Measurements from ENCODE around the gene TMPRSS6. TPM values are rescaled to one million over a fixed set of nuclear protein-coding genes. Genes with fewer than 3 reads are reported as not detected.

The TMPRSS6 gene
- total and polyA plus RNA-seq, 2 of the 13 experiments (the other 11 are each of a cell fraction or from before 2014, with no cell fraction given): 4.2 to 4.8 TPM

DNA sequence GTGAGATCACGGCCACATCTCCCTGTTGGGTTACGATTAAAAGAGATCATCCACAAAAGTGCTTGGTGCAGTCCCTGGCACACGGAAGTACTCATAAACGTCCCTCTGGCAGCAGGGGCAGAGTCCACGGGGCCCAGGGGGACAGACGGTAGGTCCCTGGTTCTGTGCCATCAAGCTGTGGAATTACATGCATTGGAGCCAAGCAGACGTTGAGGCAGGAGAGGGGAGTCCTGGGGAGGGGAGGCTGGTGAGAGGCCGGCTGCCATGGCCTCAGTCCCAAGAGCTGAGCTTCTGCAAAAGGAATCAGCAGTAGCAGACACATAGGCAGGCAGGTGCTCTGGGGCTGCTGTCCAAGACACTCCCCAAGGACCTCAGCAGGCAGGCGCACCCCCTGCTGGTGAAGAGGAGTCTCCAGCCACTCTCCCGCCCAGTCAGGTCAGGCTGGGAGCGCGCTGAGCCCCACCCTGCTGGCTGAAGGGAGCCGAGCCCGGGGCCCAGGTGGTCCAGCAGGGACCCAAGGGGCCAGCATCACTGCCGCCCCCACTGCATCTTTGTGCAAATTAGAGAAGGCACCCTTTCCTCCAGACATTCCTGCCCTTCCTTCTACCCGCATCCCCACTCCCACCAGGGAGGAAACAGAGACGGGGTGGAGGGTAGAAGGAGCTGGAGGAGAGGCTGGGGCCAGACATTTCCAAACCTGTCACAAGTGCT is 65.5 kb downstream of the TMPRSS6 start (continued):
- no peak for TF ChIP-seq THAP8 (CRISPR knock-in tag; IDR thresholded peaks at IDR 0.05; ENCODE audit: borderline replicate concordance)
- TF ChIP-seq CEBPB (IDR thresholded peaks at IDR 0.05; ENCODE audit: borderline replicate concordance, low read depth, low read length): no peak
- TF ChIP-seq FOXO1 (CRISPR knock-in tag; IDR thresholded peaks at IDR 0.05): no peak; the same call in 1 of the 2 replicates
- TF ChIP-seq ARID5B (CRISPR knock-in tag; IDR thresholded peaks at IDR 0.05): peak; percentile 54
- peak; percentile 65 for TF ChIP-seq IKZF5 (CRISPR knock-in tag; IDR thresholded peaks at IDR 0.05)
- TF ChIP-seq, protein P1, sequence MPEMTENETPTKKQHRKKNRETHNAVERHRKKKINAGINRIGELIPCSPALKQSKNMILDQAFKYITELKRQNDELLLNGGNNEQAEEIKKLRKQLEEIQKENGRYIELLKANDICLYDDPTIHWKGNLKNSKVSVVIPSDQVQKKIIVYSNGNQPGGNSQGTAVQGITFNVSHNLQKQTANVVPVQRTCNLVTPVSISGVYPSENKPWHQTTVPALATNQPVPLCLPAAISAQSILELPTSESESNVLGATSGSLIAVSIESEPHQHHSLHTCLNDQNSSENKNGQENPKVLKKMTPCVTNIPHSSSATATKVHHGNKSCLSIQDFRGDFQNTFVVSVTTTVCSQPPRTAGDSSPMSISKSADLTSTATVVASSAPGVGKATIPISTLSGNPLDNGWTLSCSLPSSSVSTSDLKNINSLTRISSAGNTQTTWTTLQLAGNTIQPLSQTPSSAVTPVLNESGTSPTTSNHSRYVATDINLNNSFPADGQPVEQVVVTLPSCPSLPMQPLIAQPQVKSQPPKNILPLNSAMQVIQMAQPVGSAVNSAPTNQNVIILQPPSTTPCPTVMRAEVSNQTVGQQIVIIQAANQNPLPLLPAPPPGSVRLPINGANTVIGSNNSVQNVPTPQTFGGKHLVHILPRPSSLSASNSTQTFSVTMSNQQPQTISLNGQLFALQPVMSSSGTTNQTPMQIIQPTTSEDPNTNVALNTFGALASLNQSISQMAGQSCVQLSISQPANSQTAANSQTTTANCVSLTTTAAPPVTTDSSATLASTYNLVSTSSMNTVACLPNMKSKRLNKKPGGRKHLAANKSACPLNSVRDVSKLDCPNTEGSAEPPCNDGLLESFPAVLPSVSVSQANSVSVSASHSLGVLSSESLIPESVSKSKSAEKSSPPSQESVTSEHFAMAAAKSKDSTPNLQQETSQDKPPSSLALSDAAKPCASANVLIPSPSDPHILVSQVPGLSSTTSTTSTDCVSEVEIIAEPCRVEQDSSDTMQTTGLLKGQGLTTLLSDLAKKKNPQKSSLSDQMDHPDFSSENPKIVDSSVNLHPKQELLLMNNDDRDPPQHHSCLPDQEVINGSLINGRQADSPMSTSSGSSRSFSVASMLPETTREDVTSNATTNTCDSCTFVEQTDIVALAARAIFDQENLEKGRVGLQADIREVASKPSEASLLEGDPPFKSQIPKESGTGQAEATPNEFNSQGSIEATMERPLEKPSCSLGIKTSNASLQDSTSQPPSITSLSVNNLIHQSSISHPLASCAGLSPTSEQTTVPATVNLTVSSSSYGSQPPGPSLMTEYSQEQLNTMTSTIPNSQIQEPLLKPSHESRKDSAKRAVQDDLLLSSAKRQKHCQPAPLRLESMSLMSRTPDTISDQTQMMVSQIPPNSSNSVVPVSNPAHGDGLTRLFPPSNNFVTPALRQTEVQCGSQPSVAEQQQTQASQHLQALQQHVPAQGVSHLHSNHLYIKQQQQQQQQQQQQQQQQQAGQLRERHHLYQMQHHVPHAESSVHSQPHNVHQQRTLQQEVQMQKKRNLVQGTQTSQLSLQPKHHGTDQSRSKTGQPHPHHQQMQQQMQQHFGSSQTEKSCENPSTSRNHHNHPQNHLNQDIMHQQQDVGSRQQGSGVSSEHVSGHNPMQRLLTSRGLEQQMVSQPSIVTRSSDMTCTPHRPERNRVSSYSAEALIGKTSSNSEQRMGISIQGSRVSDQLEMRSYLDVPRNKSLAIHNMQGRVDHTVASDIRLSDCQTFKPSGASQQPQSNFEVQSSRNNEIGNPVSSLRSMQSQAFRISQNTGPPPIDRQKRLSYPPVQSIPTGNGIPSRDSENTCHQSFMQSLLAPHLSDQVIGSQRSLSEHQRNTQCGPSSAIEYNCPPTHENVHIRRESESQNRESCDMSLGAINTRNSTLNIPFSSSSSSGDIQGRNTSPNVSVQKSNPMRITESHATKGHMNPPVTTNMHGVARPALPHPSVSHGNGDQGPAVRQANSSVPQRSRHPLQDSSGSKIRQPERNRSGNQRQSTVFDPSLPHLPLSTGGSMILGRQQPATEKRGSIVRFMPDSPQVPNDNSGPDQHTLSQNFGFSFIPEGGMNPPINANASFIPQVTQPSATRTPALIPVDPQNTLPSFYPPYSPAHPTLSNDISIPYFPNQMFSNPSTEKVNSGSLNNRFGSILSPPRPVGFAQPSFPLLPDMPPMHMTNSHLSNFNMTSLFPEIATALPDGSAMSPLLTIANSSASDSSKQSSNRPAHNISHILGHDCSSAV (CRISPR knock-in tag; IDR thresholded peaks at IDR 0.05; ENCODE audit: borderline replicate concordance): no peak
- no peak for TF ChIP-seq CBFB (CRISPR knock-in tag; IDR thresholded peaks at IDR 0.05)
- TF ChIP-seq ZNF446 (CRISPR knock-in tag; IDR thresholded peaks at IDR 0.05): no peak
- no peak for TF ChIP-seq E2F5 (CRISPR knock-in tag; conservative IDR thresholded peaks at IDR 0.05)
- no peak for TF ChIP-seq SKI (IDR thresholded peaks at IDR 0.05; ENCODE audit: partially characterized antibody)
- peak; percentile 39; the same call in 1 of the 2 replicates for TF ChIP-seq ZNF891 (CRISPR knock-in tag; IDR thresholded peaks at IDR 0.05)
- TF ChIP-seq, protein P2, sequence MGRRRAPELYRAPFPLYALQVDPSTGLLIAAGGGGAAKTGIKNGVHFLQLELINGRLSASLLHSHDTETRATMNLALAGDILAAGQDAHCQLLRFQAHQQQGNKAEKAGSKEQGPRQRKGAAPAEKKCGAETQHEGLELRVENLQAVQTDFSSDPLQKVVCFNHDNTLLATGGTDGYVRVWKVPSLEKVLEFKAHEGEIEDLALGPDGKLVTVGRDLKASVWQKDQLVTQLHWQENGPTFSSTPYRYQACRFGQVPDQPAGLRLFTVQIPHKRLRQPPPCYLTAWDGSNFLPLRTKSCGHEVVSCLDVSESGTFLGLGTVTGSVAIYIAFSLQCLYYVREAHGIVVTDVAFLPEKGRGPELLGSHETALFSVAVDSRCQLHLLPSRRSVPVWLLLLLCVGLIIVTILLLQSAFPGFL (CRISPR knock-in tag; IDR thresholded peaks at IDR 0.05): no peak
